Measurements from ENCODE around the gene NTRK3.

GRCh38 chr15:88187195-88187594 lies 69.3 kb downstream of the NTRK3 start:
- TF ChIP-seq GATA2 (IDR thresholded peaks at IDR 0.05; ENCODE audit: low read depth, low read length) (no peak), GATA3 (IDR thresholded peaks at IDR 0.05; ENCODE audit: low read depth, low read length) (no peak)

Data from SH-SY5Y (cell line).